ENCODE measurements around the gene LAMB4. TPM values are rescaled to one million over a fixed set of nuclear protein-coding genes. Genes with fewer than 3 reads are reported as not detected.

LAMB4 gene
- total and polyA plus RNA-seq, 2 of the 8 experiments (the other 6 are each of a cell fraction or from before 2014, with no cell fraction given) = not detected

- no peak overlapping the region for H2BK12ac ChIP-seq (ENCODE audit: low read depth, low read length)
- CTCF ChIA-PET (ENCODE audit: partially characterized antibody) = interaction anchor here (1.0 to 1.3 kb wide), 2 partner anchors 10 to 20 kb away, joined by 3 to 4 read pairs; no protein-coding TSS in a partner anchor
- no peaks in the 10 kb centered on the region for H3K4me1 ChIP-seq (replicated peaks in 1 of 4; ENCODE audit: control insufficient read depth in 3 of 4, insufficient read depth in 4 of 4, low read length in 3 of 4)
- H3K4ac ChIP-seq (replicated peaks; ENCODE audit: insufficient read length, low read depth, low read length) = no peak overlapping the region
- no peak overlapping the region for H3K4me2 ChIP-seq (ENCODE audit: insufficient read depth in 1 of 2, low read depth in 2 of 2, low read length in 2 of 2)
- H4K8ac ChIP-seq (ENCODE audit: extremely low read depth, insufficient read depth, low read length) = no peak overlapping the region
- POLR2A ChIA-PET (ENCODE audit: partially characterized antibody) = no interaction called here
- no peak overlapping the region for H2AK5ac ChIP-seq (ENCODE audit: low read depth, low read length)
- H3K23me2 ChIP-seq (ENCODE audit: low read depth, low read length) = 0 out of 2 replicates have a peak, but pooled peaks cover 1% of the 10 kb centered on the region
- H3K9me3 ChIP-seq (ENCODE audit: insufficient read depth in 2 of 2, low read depth in 1 of 2, low read length in 1 of 2) = no peaks in the 10 kb centered on the region
- no peak overlapping the region for H2BK5ac ChIP-seq (ENCODE audit: low read depth, low read length)
- H3K27ac ChIP-seq (ENCODE audit: low read depth, low read length) = no peak overlapping the region
- no peak overlapping the region for H3K56ac ChIP-seq (replicated peaks; ENCODE audit: insufficient read length, low read depth, low read length)
- WGBS, 2 experiments (ENCODE audit: extremely low coverage in 1 of 2, insufficient coverage in 1 of 2, insufficient read length in 1 of 2, insufficient replicate concordance in 2 of 2, low coverage in 1 of 2, low lambda C conversion rate in 2 of 2, missing lambda C conversion rate in 1 of 2) = 67% methylated on average over 1 of the region's 1 CpG; no CpG with 5 or more reads in 1 of the 2 experiments
- no peaks in the 10 kb centered on the region for H3K79me2 ChIP-seq (ENCODE audit: control insufficient read depth in 1 of 2, insufficient read depth in 2 of 2, low read length in 2 of 2)
- H3K18ac ChIP-seq (ENCODE audit: extremely low read depth, low read length) = no peak overlapping the region
- H4K20me1 ChIP-seq (replicated peaks in 1 of 2; ENCODE audit: control insufficient read depth in 1 of 2, insufficient read depth in 2 of 2, low read length in 2 of 2) = no peaks in the 10 kb centered on the region
- no peak overlapping the region for H2BK20ac ChIP-seq (ENCODE audit: low read length)
- no peak overlapping the region for H2BK15ac ChIP-seq (ENCODE audit: low read length)
- H3K23ac ChIP-seq (ENCODE audit: insufficient read length) = no peak overlapping the region
- no peak overlapping the region for H4K91ac ChIP-seq (replicated peaks; ENCODE audit: insufficient read length, low read length)
- TF ChIP-seq CHD2 (IDR thresholded peaks at IDR 0.05; ENCODE audit: low read length) (no peak), SIN3A (conservative IDR thresholded peaks at IDR 0.05 in 1 of 2, IDR thresholded peaks at IDR 0.05 in 1 of 2; ENCODE audit: low read depth in 1 of 2, low read length in 2 of 2) (no peak), RXRA (IDR thresholded peaks at IDR 0.05; ENCODE audit: insufficient read depth, low read depth, low read length) (no peak), NANOG (IDR thresholded peaks at IDR 0.05; ENCODE audit: insufficient read depth, low read depth, low read length, poor library complexity, severe bottlenecking) (no peak), POLR2A (IDR thresholded peaks at IDR 0.05; ENCODE audit: control extremely low read depth in 1 of 2, low read depth in 2 of 2, low read length in 2 of 2) (no peak), ATF2 (IDR thresholded peaks at IDR 0.05; ENCODE audit: low read length) (no peak), MAX (IDR thresholded peaks at IDR 0.05) (no peak)
- H3K9ac ChIP-seq (replicated peaks in 1 of 4; ENCODE audit: extremely low read depth in 1 of 4, low read depth in 3 of 4, low read length in 3 of 4) = no peak overlapping the region
- no peaks in the 10 kb centered on the region for H3K27me3 ChIP-seq (replicated peaks in 1 of 4; ENCODE audit: control insufficient read depth in 3 of 4, extremely low read depth in 1 of 4, insufficient read depth in 3 of 4, low read length in 3 of 4)
- H4K5ac ChIP-seq (ENCODE audit: insufficient read length, low read depth, low read length) = no peak overlapping the region
- H2BK120ac ChIP-seq (replicated peaks; ENCODE audit: low read depth, low read length) = no peak overlapping the region
- no peaks in the 10 kb centered on the region for H3K79me1 ChIP-seq (ENCODE audit: low read depth, low read length)
- FAIRE-seq = no peak
- no peak overlapping the region for H3K4me3 ChIP-seq (ENCODE audit: extremely low read depth in 1 of 4, insufficient read depth in 2 of 4, low read depth in 3 of 4, low read length in 4 of 4)
- H2AFZ ChIP-seq (ENCODE audit: low read length) = no peak overlapping the region
- H3K14ac ChIP-seq (ENCODE audit: insufficient read length) = no peak overlapping the region
- H3K36me3 ChIP-seq (ENCODE audit: control insufficient read depth in 2 of 4, insufficient read depth in 4 of 4, low read length in 3 of 4) = no peaks in the 10 kb centered on the region
- no peak for DNase-seq (ENCODE audit: low read depth in 1 of 2, low spot score in 2 of 2)
These were observed 85.0 kb downstream of the LAMB4 start for GRCh38 chr7:108045154-108045553.

All from H1 (cell line).